ENCODE data around the gene LPCAT1. TPM values are rescaled to one million over a fixed set of nuclear protein-coding genes. Genes with fewer than 3 reads are reported as not detected.
A peak's percentile ranks its signal among the peaks of the same experiment; 100 is the strongest.

The LPCAT1 gene
- total and polyA plus RNA-seq, 2 of the 13 experiments (the other 11 are each of a cell fraction or from before 2014, with no cell fraction given): 29.8 to 90.6 TPM

- TF ChIP-seq LRRFIP1 (CRISPR knock-in tag; conservative IDR thresholded peaks at IDR 0.05): no peak
- TF ChIP-seq AFF4 (CRISPR knock-in tag; IDR thresholded peaks at IDR 0.05): no peak
- TF ChIP-seq ZNF260 (CRISPR knock-in tag; IDR thresholded peaks at IDR 0.05; ENCODE audit: borderline replicate concordance, low read depth): no peak
- no peak for TF ChIP-seq SNAPC4 (CRISPR knock-in tag; IDR thresholded peaks at IDR 0.05)
- peak; percentile 48 for TF ChIP-seq ZNF687 (CRISPR knock-in tag; IDR thresholded peaks at IDR 0.05)
- no peak for TF ChIP-seq ATF7-NPFF (CRISPR knock-in tag; IDR thresholded peaks at IDR 0.05; ENCODE audit: low read depth)
- no peak for TF ChIP-seq LBX2 (CRISPR knock-in tag; IDR thresholded peaks at IDR 0.05; ENCODE audit: borderline replicate concordance)
- TF ChIP-seq ZNF362 (CRISPR knock-in tag; IDR thresholded peaks at IDR 0.05; ENCODE audit: borderline replicate concordance): no peak
- TF ChIP-seq RFXANK (CRISPR knock-in tag; IDR thresholded peaks at IDR 0.05): no peak
Observed at GRCh38 chr5:1514027-1514818, 9.5 kb downstream of the LPCAT1 start (continued).

Measured in HepG2 (cell line).